ENCODE results near the gene GGA2.

- TF ChIP-seq CTCF (IDR thresholded peaks at IDR 0.05) (no peak), EP300 (IDR thresholded peaks at IDR 0.05) (no peak), POLR2A (IDR thresholded peaks at IDR 0.05) (no peak)
These were observed 11.7 kb upstream of the GGA2 start for GRCh38 chr16:23521965-23522364.

Measured in sigmoid colon (tissue), 4 donors.